Mucosa of descending colon (tissue), 3 donors: ENCODE data around the gene HOXC6. TPM values are rescaled to one million over a fixed set of nuclear protein-coding genes. Genes with fewer than 3 reads are reported as not detected.
A peak's percentile ranks its signal among the peaks of the same experiment; 100 is the strongest.

Experiments used
- ATAC-seq: fragments of 200-7000 bp; cut with Tn5 transposase; one replicate; pipeline ENCODE4 v1.9.1; 2020; ENCODE audit warnings: mild to moderate bottlenecking, moderate library complexity
- DNase-seq, 3 donors: peaks; one replicate each; pipeline ENCODE4 v3.0.0-alpha.2; 2020
- H3K36me3 ChIP-seq: fragments of 200-600 bp; one replicate; pipeline ENCODE4 v1.8.0; 2021; ENCODE audit warnings: low read depth, mild to moderate bottlenecking
- H3K4me1 ChIP-seq: fragments of 200-600 bp; one replicate; pipeline ENCODE4 v1.8.0; 2021; ENCODE audit warnings: low read depth, mild to moderate bottlenecking
- H3K4me3 ChIP-seq: fragments of 200-600 bp; one replicate; pipeline ENCODE4 v1.8.0; 2021; ENCODE audit warnings: mild to moderate bottlenecking
- H3K9me3 ChIP-seq: fragments of 200-600 bp; one replicate; pipeline ENCODE4 v1.8.0; 2021; ENCODE audit warnings: mild to moderate bottlenecking
- CTCF ChIP-seq: fragments of 200-600 bp; IDR thresholded peaks from one replicate; pipeline ENCODE4 v1.8.0; 2022; ENCODE audit warnings: antibody characterized with exemption, mild to moderate bottlenecking
- intact Hi-C, 2 donors: fragments of 100-400 bp; cut with DNase I in 1 of 2; cut with micrococcal nuclease in 1 of 2; formaldehyde crosslinking; loops; one replicate each; pipeline versions ENCODE4 v1.11.0 to v1.11.1; 2022; cut with DNase I, micrococcal nuclease
- total RNA-seq, 3 donors: library from RNA; stranded (reverse); fragmentation: NEBNext Ultra II Directional in 2 of 3; extraction: Animal tissue kit (Norgen Biotek cat#: 25700) in 2 of 3; gene quantifications; one replicate each; pipeline versions ENCODE4 v1.2.1 to v1.2.4, GENCODE V29; 2021 to 2023
- donor health status: DM: no; HTN: no; CAD: no; lungs with moderate emphysema.
- donor health status: DM: no; HTN: no; CAD: no.
- donor health status: DM: no; HTN: yes; CAD: no.

The HOXC6 gene
- total RNA-seq, 3 donors from 2014 or later, result 0.22 to 0.32 TPM; not detected in 1

- ATAC-seq (no peak), DNase-seq (no peak)
- H3K4me3 ChIP-seq, result no peak overlapping the region
- no peaks in the 10 kb centered on the region for H3K36me3 ChIP-seq
- TF ChIP-seq CTCF, result no peak
- no peaks in the 10 kb centered on the region for H3K9me3 ChIP-seq
- H3K4me1 ChIP-seq, result peaks cover 13% of the 10 kb centered on the region
- intact Hi-C loops, result no loop called here
These were observed 42.6 kb upstream of the HOXC6 start for GRCh38 chr12:53985692-53985993.

- TF ChIP-seq CTCF, result no peak
- intact Hi-C loops, result no loop called here
- H3K4me3 ChIP-seq, result no peak overlapping the region
These were observed 42.1 kb upstream of the HOXC6 start for GRCh38 chr12:53985994-53986685.

GRCh38 chr12:53986686-53987483 is 41.4 kb upstream of the HOXC6 start:
- TF ChIP-seq CTCF, result no peak
- Histone ChIP-seq H3K36me3 (no peaks in the 10 kb centered on the region), H3K9me3 (no peaks in the 10 kb centered on the region), H3K4me1 (peaks cover 15% of the 10 kb centered on the region), H3K4me3 (no peak overlapping the region)
- DNase-seq (peak in 1 of 3 donors; percentile 18), ATAC-seq (no peak)
- intact Hi-C loops, result no loop called here

More at GRCh38 chr12:53985994-53986685, 42.1 kb upstream of the HOXC6 start:
- peak in 1 of 3 donors; percentile 46 for DNase-seq
- no peaks in the 10 kb centered on the region for H3K36me3 ChIP-seq
- peaks cover 15% of the 10 kb centered on the region for H3K4me1 ChIP-seq
- ATAC-seq, result peak; percentile 24
- H3K9me3 ChIP-seq, result no peaks in the 10 kb centered on the region

GRCh38 chr12:53987787-53988230 is 40.4 kb upstream of the HOXC6 start:
- Histone ChIP-seq H3K9me3 (no peaks in the 10 kb centered on the region), H3K36me3 (no peaks in the 10 kb centered on the region), H3K4me1 (peaks cover 15% of the 10 kb centered on the region), H3K4me3 (no peak overlapping the region)
- intact Hi-C loops, result no loop called here
- ATAC-seq (no peak), DNase-seq (no peak)
- no peak for TF ChIP-seq CTCF

- H3K36me3 ChIP-seq, result no peaks in the 10 kb centered on the region
- ATAC-seq (no peak), DNase-seq (peak in 1 of 3 donors; percentile 9)
- TF ChIP-seq CTCF, result no peak
- H3K4me1 ChIP-seq, result peaks cover 15% of the 10 kb centered on the region
- intact Hi-C loops, result no loop called here
- H3K4me3 ChIP-seq, result no peak overlapping the region
- no peaks in the 10 kb centered on the region for H3K9me3 ChIP-seq
These were observed 39.6 kb upstream of the HOXC6 start for GRCh38 chr12:53988541-53989226.
